Measurements from ENCODE around the gene PAM. TPM values are rescaled to one million over a fixed set of nuclear protein-coding genes. Genes with fewer than 3 reads are reported as not detected.

PAM gene
- total RNA-seq, 4 donors from 2014 or later: 73.0 to 181 (median 138) TPM

- 90% methylated on average over 2 to 3 of the region's 3 CpGs for WGBS, 2 donors (ENCODE audit: low coverage in 1 of 2)
- no peaks in the 10 kb centered on the region for H3K4me1 ChIP-seq
- no peak for DNase-seq
- intact Hi-C loops (cut with DNase I; ENCODE audit: low total_unique reads): no loop called here
- H3K27ac ChIP-seq: no peak overlapping the region
- TF ChIP-seq POLR2AphosphoS5 (IDR thresholded peaks at IDR 0.05) (no peak), POLR2A (IDR thresholded peaks at IDR 0.05) (no peak), EP300 (IDR thresholded peaks at IDR 0.05; ENCODE audit: low read depth) (no peak), CTCF (IDR thresholded peaks at IDR 0.05) (no peak)
- in situ Hi-C loops (cut with MboI; ENCODE audit: low pct_ligation_motif_present in 1 of 4, low pct_unique_long_range_greater_than_20kb in 1 of 4, low sequenced_read_pairs in 3 of 4): no loop called here
- H3K4me3 ChIP-seq: no peak overlapping the region
- H3K36me3 ChIP-seq: no peaks in the 10 kb centered on the region
- H3K9me3 ChIP-seq: no peaks in the 10 kb centered on the region
- no peaks in the 10 kb centered on the region for H3K27me3 ChIP-seq
These were observed 138.8 kb downstream of the PAM start for GRCh38 chr5:102893942-102894341.

GRCh38 chr5:102895234-102895633 lies 140.1 kb downstream of the PAM start:
- TF ChIP-seq EP300 (IDR thresholded peaks at IDR 0.05; ENCODE audit: low read depth) (no peak), POLR2A (IDR thresholded peaks at IDR 0.05) (no peak), POLR2AphosphoS5 (IDR thresholded peaks at IDR 0.05) (no peak), CTCF (IDR thresholded peaks at IDR 0.05) (no peak)
- in situ Hi-C loops (cut with MboI; ENCODE audit: low pct_ligation_motif_present in 1 of 4, low pct_unique_long_range_greater_than_20kb in 1 of 4, low sequenced_read_pairs in 3 of 4) (no loop called here), intact Hi-C loops (cut with DNase I; ENCODE audit: low total_unique reads) (no loop called here)
- H3K9me3 ChIP-seq: no peaks in the 10 kb centered on the region
- no peak for DNase-seq
- no peaks in the 10 kb centered on the region for H3K4me1 ChIP-seq
- no peak overlapping the region for H3K4me3 ChIP-seq
- no peaks in the 10 kb centered on the region for H3K36me3 ChIP-seq
- H3K27ac ChIP-seq: no peak overlapping the region
- no peaks in the 10 kb centered on the region for H3K27me3 ChIP-seq

GRCh38 chr5:102895976-102896375 lies 140.9 kb downstream of the PAM start:
- no peak for DNase-seq
- in situ Hi-C loops (cut with MboI; ENCODE audit: low pct_ligation_motif_present in 1 of 4, low pct_unique_long_range_greater_than_20kb in 1 of 4, low sequenced_read_pairs in 3 of 4) (no loop called here), intact Hi-C loops (cut with DNase I; ENCODE audit: low total_unique reads) (no loop called here)
- WGBS, 2 donors (ENCODE audit: low coverage in 1 of 2): 90 to 96% methylated on average over 6 of the region's 6 CpGs
- H3K4me3 ChIP-seq: no peak overlapping the region
- no peaks in the 10 kb centered on the region for H3K4me1 ChIP-seq
- no peaks in the 10 kb centered on the region for H3K27me3 ChIP-seq
- no peaks in the 10 kb centered on the region for H3K9me3 ChIP-seq
- no peak overlapping the region for H3K27ac ChIP-seq
- no peaks in the 10 kb centered on the region for H3K36me3 ChIP-seq
- no peak for TF ChIP-seq EP300 (IDR thresholded peaks at IDR 0.05; ENCODE audit: low read depth)
- TF ChIP-seq POLR2AphosphoS5 (IDR thresholded peaks at IDR 0.05): no peak

GRCh38 chr5:102901424-102902134 lies 146.5 kb downstream of the PAM start:
- no peak overlapping the region for H3K4me3 ChIP-seq
- no peaks in the 10 kb centered on the region for H3K36me3 ChIP-seq
- intact Hi-C loops (cut with DNase I; ENCODE audit: low total_unique reads): no loop called here
- WGBS, 2 donors (ENCODE audit: low coverage in 1 of 2): 56 to 82% methylated on average over 2 to 3 of the region's 3 CpGs
- in situ Hi-C loops (cut with MboI; ENCODE audit: low pct_ligation_motif_present in 1 of 4, low pct_unique_long_range_greater_than_20kb in 1 of 4, low sequenced_read_pairs in 3 of 4): no loop called here
- no peaks in the 10 kb centered on the region for H3K27me3 ChIP-seq
- no peaks in the 10 kb centered on the region for H3K9me3 ChIP-seq
- DNase-seq: no peak
- H3K4me1 ChIP-seq: no peaks in the 10 kb centered on the region
- TF ChIP-seq EP300 (IDR thresholded peaks at IDR 0.05; ENCODE audit: low read depth) (no peak), POLR2AphosphoS5 (IDR thresholded peaks at IDR 0.05) (no peak), POLR2A (IDR thresholded peaks at IDR 0.05) (no peak), CTCF (IDR thresholded peaks at IDR 0.05) (no peak)
- no peak overlapping the region for H3K27ac ChIP-seq

- in situ Hi-C loops (cut with MboI; ENCODE audit: low pct_ligation_motif_present in 1 of 4, low pct_unique_long_range_greater_than_20kb in 1 of 4, low sequenced_read_pairs in 3 of 4) (no loop called here), intact Hi-C loops (cut with DNase I; ENCODE audit: low total_unique reads) (no loop called here)
- no peak for TF ChIP-seq EP300 (IDR thresholded peaks at IDR 0.05; ENCODE audit: low read depth)
- no peak for TF ChIP-seq POLR2A (IDR thresholded peaks at IDR 0.05)
- no peak for TF ChIP-seq POLR2AphosphoS5 (IDR thresholded peaks at IDR 0.05)
- TF ChIP-seq CTCF (IDR thresholded peaks at IDR 0.05): no peak
- H3K36me3 ChIP-seq: no peaks in the 10 kb centered on the region
- no peaks in the 10 kb centered on the region for H3K9me3 ChIP-seq
- no peaks in the 10 kb centered on the region for H3K4me1 ChIP-seq
- DNase-seq: no peak
- H3K27me3 ChIP-seq: no peaks in the 10 kb centered on the region
- H3K4me3 ChIP-seq: no peak overlapping the region
- no peak overlapping the region for H3K27ac ChIP-seq
These were observed 147.0 kb downstream of the PAM start for GRCh38 chr5:102902135-102902448.

All from transverse colon (tissue), 4 donors.